GM18519 (cell line): ENCODE measurements around the gene NDUFB2.
"Not testable (repeated sequence)": the region's sequence is repeated elsewhere in the genome, so short reads cannot be mapped to it uniquely, and the experiment has no call there.

ENCODE experiments used
- ATAC-seq: cut with Tn5 transposase; IDR thresholded peaks from one replicate; pipeline ENCODE4 v1.9.1; 2021; ENCODE audit warnings: mild to moderate bottlenecking, moderate library complexity; ENCODE audit not compliant: unreplicated experiment, low FRiP score

Gene NDUFB2

DNA sequence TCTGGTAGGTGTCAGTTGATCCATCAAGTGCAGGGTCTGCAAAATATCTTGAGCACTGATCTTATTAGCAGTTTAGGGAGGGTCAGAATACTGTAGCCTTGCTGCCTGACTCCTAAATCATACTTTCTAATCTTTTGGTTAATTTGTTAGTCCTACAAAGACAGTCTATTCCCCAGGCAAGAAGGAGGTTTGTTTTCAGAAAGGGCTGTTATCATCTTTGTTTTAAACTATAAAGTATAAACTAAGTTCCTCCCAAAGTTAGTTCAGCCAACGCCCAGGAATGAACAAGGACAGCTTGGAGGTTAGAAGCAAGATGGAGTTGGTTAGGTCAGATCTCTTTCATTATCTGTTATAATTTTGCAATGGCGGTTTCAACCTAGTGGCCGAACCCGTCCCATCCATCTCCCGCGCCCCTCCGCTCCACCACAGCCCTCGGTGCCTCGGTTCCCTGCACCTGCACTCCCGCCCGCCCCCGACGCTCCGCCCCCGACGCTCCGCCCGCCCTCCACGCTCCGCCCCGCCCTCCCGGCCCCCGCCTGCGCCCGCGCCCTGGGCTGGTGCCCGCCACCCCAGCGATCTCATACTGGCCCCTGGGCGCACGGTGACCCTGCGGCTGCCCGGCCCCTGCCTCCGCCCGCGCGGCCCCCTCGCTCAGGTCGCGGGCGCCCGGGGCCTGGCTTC, 24.0 kb upstream of the NDUFB2 start, which contains the start of gene ADCK2:
Gene ADCK2 (plus strand): TSS at position 564 of the 681 bp plus-strand sequence. CDS start 386 bp downstream, outside the sequence.
- ATAC-seq, result no peak

DNA sequence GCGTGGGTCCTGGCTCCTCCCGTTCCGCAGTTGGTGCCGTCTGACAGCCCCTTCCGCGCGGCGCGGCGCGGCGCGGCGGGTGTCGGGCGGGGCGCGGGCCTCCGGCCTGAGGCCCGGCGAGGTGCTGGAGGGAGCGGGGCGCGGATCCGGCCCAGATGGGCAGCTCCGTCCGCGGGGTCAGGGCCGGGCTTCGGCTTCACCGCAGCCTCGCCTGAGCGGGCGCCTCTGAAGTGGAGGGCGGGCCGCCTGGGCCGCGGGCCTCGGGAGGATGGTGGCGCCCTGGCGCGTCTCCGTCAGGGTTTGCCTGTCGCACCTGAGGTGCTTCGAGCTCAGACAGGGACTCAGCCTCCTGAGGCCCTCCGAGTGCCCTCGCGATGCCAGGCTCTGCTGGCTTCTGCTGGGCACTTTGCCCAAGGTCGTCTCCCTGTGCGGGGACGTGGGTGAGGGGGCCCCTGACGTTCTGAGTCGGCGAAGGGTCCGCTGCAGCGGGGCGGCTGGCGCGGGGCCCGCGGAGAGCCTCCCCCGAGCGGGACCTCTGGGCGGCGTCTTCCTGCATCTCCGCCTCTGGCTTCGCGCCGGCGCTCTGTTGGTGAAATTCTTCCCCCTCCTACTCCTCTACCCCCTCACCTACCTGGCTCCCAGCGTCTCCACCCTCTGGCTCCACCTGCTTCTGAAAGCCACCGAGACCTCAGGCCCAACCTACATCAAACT, 23.3 kb upstream of the NDUFB2 start:
- ATAC-seq, result peak; percentile 35

DNA sequence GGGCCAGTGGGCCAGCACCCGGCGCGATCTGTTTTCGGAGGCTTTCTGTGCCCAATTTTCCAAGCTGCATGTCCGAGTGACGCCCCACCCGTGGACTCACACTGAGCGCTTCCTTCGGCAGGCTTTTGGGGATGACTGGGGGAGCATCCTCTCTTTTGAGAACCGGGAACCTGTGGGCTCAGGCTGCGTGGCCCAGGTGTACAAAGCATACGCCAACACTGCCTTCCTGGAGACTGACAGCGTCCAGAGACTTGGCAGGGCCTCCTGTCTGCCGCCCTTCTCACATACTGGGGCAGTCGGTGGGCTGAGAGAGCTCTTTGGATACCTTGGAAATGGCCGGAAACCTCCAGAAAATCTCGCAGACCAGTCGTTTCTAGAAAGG, 22.7 kb upstream of the NDUFB2 start:
- ATAC-seq, result no peak

DNA sequence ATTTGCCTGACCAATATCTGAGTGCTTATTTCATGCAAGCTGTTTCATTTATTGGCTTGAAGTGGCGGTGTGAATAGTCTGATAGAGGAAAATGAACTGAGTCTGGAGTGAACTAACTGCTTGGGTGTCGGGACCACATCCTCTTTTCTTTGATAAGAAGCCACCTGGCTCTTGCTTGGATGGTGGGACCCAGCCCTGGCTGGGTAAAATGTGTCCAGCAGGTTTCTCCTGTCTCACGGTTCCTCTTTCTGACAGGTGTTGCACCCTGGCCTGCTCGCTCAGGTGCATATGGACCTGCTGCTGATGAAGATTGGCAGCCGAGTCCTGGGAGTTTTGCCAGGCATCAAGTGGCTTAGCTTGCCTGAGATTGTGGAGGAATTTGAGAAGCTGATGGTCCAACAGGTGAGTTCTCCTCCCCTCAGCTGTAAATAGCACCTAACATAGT, 22.1 kb upstream of the NDUFB2 start:
- no peak for ATAC-seq

DNA sequence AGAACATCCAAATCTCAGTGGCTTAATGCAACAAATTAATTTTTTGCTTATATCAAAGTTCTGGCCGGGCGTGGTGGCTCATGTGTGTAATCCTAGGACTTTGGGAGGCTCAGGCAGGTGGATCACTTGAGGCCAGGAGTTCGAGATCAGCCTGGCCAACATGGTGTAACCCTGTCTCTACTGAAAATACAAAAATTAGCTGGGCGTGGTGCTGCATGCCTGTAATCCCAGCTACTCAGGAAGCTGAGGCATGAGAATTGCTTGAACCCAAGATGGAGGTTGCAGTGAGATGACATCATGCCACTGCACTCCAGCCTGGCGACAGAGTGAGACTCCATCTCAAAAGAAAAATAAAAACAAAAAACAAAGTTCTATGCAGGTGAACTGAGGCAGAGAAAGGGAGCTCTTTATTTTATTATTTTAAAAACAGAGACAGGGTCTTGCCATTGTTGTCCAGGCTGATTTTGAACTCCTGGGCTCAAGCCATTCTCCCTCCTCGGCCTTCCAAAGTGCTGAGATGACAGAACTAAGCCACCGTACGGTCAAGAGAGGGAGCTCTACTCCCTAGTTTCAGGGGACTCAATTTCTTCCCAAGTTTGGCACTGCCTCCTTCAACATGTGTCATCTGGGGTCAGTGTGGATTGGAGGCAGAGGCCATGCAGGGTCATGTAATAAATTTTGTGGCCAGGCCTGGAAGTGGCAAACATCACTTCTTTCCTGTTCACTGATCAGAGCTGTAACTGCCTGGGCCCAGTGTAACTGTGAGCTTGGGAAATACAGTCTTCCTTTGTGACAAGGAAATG, 21.4 kb upstream of the NDUFB2 start:
- no peak for ATAC-seq

DNA sequence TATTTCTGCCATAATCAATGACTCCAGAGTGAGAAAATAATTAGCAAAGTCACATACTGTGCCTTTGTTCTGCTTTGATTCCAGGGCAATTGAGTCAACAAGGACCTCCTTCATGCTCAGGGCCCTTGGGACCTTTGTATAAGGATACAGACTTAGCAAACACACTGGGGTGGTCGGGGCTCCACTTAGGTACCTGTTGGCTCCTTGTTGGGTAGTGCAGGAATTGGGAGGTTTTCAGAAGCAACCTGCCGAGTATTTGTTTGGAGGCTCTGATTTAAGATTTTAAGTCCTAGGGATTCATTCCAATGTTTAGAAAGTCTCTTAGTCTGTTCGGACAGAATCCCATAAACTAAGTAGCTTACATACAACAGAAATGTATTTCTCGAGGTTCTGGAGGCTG, 20.8 kb upstream of the NDUFB2 start:
- ATAC-seq, result no peak

DNA sequence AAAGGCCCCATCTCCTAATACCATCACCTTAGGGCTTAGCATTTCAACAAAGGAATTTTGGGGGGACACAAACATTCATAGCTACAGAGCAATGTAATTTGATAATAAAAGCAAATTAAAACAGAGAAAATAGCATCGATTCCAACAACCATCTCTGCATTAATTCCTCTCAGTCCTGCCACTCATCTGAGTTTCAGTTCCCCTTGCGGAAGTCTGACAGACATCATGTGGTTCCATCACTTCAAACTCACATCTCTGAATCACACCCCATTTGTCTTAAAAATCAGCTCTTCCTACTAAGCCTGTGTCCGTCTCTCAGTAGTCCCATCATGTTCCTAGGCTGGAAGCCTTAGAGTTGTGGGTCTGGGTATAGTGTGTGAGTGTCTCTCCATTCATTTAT, 20.2 kb upstream of the NDUFB2 start:
- peak; percentile 66 for ATAC-seq

DNA sequence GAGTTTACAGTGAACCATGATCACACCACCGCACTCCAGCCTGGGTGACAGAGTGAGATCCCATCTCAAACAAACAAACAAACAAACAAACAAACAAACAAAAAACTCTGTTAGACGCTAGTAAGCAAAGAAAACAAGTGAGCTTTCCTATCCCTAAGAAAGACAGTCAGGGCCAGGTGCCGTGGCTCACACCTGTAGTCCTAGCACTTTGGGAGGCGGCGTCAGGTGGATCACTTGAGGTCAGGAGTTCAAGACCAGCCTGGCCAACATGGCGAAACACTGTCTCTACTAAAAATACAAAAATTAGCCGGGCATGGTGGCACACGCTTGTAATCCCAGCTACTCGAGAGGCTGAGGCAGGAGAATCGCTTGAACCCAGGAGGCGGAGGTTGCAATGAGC, 19.6 kb upstream of the NDUFB2 start:
- ATAC-seq, result not testable (repeated sequence)

DNA sequence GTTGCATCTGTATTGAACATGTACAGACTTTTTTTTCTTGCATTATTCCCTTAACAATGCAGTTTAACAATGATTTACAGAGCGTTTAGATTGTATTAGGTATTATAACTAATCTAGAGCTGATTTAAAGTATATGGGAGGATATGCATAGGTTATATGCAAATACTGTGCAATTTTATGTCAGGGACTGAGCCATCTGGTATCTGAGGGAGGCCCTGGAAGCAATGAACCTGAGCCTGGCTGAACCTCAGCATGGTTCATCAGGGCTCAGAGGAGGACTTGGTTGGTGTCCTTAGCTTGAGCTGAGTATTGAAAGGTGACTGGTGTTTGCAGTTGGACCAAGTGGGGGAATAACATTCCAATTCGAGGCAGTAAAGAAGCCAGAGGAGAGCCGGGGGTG, 19.0 kb upstream of the NDUFB2 start:
- no peak for ATAC-seq

DNA sequence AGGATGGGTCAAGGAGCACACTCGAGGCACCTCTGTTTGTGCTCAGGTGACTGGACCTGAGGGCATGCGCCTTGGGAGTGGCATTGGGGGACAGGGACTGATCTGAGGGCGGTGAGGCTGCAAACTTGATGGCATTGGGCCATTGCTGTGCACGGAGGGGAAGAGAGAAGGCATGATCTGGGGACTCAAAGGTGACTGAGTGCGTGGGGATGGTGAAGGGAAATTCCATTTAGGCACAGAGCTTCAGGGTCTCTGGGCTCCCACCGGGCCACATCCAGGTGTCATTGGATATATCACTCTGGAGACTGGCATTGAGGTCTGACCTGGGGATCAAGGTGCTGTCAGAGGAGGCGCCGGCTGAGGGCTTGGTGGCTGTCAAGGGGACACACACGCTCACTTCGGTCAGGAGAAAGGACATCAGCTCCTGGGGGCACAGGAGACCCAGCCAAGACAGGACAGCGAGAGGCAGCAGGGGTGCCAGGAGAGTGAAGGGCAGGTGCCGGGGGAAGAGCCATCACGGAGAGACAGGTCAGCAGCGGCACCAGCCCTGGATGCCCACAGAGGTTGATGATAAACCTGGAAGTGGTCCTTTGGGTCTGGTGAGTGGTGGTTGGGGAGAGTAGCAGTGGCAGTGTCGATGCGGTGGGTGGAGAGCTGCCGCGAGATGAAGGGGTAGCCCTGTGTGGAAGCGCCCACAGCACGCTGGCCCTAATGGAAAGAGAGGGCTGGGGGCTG, 18.3 kb upstream of the NDUFB2 start:
- no peak for ATAC-seq

DNA sequence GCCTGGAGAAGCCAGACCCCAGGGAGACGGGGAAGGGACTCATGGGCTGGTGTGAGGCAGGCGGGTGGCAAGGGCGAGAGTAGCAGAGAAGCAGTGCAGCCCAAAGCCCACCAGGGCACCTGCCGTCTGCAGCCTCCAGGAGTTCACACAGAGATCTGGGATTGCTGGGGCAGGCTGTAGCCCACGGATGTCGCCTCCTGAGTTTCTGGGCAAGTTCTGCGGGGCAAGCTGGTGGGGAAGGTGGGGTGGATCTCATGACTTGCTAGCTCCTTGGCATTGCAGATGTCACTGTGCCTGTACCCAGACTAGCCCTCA, 17.7 kb upstream of the NDUFB2 start:
- ATAC-seq, result no peak

DNA sequence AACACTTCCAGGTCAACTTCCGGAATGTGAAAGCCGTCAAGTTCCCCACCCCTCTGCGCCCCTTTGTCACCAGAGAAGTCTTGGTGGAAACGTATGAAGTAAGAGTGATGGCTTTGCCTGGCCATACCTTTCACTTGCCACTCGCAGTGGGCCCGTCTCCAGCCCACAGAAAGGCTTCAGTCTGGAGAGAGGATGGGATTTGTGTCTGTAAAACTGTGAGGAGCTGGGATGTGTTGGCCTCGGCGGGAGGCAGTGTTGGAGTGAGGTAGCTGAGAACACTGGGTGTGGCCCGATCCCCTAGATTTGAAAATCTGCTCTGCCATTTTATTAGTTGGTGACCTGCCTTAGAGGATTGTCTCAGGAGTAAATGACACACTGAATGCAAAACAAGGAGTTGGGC, 17.3 kb upstream of the NDUFB2 start:
- no peak for ATAC-seq

DNA sequence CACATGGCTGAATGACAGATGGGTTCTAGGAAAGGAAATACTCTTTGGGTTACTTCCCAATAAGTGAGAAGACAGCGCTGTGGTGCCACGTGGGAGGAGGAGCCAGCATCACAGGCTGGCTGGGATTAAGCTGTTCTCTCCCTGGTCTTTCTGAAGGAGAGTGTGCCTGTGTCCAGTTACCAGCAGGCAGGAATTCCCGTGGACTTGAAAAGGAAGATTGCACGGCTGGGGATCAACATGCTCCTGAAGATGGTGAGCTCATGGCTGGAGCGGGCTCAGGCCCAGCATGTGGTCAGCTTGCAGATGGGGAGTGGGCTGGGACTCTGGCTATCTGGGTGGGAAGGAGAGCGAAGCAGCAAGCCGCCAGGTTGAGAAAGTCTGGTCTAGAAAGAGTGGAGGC, 15.6 kb upstream of the NDUFB2 start:
- no peak for ATAC-seq

DNA sequence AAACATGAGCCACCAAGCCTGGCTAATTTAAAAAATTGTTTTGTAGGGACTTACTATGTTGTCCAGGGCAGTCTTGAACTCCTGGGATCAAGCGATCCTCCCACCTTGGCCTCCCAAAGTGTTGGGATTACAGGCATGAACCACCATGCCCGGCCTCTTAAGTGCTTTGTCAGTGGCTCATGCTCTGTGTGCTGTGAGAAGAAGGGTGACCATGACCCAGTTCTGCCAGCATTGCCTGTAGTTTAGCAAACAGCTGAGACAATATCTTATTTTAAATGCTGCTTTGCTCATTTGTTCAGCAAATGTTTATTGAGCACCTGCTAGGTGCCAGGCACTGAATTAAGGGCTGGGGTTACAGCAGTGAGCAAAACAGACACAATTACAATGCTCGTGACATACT, 14.7 kb upstream of the NDUFB2 start:
- no peak for ATAC-seq

DNA sequence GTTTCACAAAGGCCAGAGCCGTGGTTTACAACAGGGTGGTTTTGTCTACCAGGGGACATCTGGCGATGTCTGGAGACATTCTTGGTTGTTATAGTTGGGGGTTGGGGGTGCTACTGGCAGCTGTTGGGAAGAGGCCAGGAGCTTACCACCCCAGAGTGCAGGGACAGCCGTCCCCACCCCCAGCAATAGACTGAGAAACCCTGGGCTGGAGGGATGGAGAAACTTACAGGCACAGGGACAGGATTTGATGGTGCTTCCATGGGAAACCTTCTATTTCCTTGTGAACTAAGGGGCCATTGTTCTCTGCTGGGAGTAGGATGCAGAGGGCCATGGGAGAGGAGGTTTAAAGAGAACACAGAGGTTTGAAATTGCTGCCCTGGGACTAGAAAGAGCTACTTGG, 12.9 kb upstream of the NDUFB2 start:
- no peak for ATAC-seq

DNA sequence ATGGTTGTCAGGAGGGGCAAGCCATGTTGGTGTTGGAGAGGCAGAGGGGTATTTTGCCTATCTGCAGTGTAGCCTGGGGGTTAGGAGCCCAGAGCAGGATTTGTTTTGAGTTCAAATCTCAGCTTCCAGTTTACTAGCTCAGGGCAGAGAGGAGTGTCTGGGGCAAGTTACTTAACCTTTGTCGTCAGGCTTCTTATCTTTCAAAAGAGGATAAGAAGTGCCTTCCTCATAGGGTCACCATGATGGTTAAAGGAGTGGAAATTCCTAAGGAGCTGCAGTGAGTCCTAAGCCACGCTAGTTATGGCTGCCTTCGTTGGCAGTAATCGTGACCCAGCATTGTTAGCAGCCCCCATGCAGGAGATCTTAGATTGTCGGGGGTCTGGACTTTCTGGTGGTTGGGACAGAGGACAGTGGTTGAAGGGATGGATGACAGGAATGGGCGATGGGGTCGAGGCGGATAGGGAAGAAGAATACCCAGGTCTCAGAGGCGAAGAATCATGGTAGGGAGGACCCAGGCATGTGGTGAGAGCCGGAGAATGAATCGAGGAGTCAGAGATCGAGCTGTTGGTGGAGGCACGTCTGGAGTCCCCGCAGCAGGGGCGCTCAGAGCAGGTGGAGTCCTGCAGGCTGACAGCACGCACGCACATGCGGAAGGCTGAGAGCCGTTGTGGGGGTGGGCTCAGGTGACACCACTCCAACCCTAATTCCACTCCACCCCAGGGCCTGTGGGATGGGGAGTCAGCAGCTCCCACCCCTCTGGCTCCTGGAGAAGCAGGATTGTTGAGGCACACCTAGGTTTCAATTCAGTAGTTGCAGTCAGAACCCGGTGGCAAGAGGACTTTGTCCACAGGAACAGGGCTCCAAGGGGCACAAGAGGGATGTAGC, 12.2 kb upstream of the NDUFB2 start:
- ATAC-seq, result no peak

DNA sequence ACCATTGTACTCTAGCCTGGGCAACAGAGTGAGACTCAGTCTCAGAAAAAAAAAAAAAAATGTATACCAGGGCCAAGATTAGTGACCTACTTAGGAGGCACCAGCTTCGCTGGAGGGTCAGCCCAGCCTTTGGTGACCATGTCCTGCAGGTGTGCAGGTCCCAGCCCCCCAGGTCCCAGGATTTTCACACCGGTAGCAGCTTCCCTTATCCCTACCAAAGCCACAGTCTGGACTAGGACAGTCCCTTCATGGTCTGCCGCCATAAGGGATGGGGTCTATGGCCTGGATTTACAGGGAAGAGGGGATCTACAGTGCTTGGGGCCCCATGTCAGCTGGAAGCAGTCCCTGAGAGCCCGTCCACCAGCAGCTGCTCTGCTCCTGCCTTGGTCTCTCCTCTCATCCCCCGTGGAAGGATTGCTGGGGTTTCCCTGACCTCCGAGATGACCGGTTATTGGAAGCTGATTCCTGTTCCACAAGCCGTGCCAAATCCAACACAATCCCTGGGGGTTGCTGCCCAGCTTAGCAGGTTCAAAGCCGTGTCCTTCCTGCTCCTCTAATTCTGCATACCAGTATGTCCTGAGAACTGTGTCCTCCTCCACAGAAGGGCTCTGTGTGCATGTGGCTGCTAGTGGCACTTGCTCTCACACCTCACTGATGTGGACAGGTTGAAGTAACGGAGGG, 11.0 kb upstream of the NDUFB2 start:
- no peak for ATAC-seq

DNA sequence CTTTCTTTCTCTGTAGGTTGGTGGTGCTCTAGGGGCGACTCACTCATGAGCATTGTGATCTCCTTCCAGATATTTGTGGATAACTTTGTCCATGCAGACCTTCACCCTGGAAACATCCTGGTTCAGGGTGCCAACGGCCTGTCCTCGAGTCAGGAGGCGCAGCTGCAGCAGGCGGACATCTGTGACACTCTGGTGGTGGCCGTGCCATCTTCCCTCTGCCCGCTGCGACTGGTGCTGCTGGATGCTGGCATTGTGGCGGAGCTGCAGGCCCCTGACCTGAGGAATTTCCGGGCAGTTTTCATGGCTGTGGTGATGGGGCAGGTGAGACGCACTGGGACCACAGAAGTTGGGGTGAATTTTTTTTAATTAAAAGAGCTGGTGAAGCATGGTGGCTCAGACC, 9.6 kb upstream of the NDUFB2 start:
- no peak for ATAC-seq

DNA sequence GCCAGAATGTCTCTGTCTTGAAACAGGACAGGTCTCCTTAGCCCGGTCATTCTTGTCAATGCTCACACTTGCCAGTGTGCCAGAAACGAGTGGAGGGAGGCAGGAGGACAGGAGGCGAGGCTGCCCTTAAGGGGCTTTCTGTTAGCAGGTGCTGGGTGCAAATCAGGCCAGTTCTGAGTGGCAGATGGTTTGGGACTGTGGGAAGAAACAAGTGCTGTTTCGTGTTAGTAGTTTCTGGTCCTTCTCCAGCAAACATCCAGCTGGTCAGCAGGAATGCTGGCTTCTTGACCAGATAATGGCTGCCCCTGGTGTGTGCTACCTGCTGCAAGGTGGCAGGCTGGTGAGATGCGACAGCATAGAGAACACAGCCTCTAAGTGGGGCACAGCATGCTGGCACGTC, 8.2 kb upstream of the NDUFB2 start:
- ATAC-seq, result no peak
